ENCODE measurements around the gene JMJD6.
A peak's percentile ranks its signal among the peaks of the same experiment; 100 is the strongest.
"Not testable (repeated sequence)": the region's sequence is repeated elsewhere in the genome, so short reads cannot be mapped to it uniquely, and the experiment has no call there.

JMJD6 gene

GRCh38 chr17:76726231-76726775, at the start of gene JMJD6:
TSS of gene JMJD6 (minus strand) at chr17:76726606. CDS start at chr17:76726475, 131 bp downstream.
- peak; percentile 93 for DNase-seq (ENCODE audit: low read depth)

GRCh38 chr17:76775021-76775600, 48.7 kb upstream of the JMJD6 start:
- DNase-seq (ENCODE audit: low read depth) = no peak

GRCh38 chr17:76772842-76773525, 46.6 kb upstream of the JMJD6 start:
- DNase-seq (ENCODE audit: low read depth) = peak; percentile 30

GRCh38 chr17:76758570-76758969, 32.2 kb upstream of the JMJD6 start:
- DNase-seq (ENCODE audit: low read depth) = no peak

- DNase-seq (ENCODE audit: low read depth) = no peak
Measured at GRCh38 chr17:76757256-76757655, 30.9 kb upstream of the JMJD6 start.

- no peak for DNase-seq (ENCODE audit: low read depth)
Measured at GRCh38 chr17:76755285-76755684, 28.9 kb upstream of the JMJD6 start.

GRCh38 chr17:76753061-76753961, 26.9 kb upstream of the JMJD6 start:
- DNase-seq (ENCODE audit: low read depth) = no peak

- no peak for DNase-seq (ENCODE audit: low read depth)
Measured at GRCh38 chr17:76752006-76752405, 25.6 kb upstream of the JMJD6 start.

GRCh38 chr17:76751416-76751993, 25.1 kb upstream of the JMJD6 start:
- no peak for DNase-seq (ENCODE audit: low read depth)

GRCh38 chr17:76748657-76749056, 22.3 kb upstream of the JMJD6 start:
- DNase-seq (ENCODE audit: low read depth) = no peak

GRCh38 chr17:76747716-76748363, 21.4 kb upstream of the JMJD6 start:
- no peak for DNase-seq (ENCODE audit: low read depth)

- not testable (repeated sequence) for DNase-seq (ENCODE audit: low read depth)
Measured at GRCh38 chr17:76745785-76746184, 19.4 kb upstream of the JMJD6 start.

GRCh38 chr17:76744747-76745146, 18.3 kb upstream of the JMJD6 start:
- no peak for DNase-seq (ENCODE audit: low read depth)

GRCh38 chr17:76742958-76743357, 16.6 kb upstream of the JMJD6 start:
- DNase-seq (ENCODE audit: low read depth) = no peak

GRCh38 chr17:76740329-76741118, 14.1 kb upstream of the JMJD6 start:
- DNase-seq (ENCODE audit: low read depth) = no peak

GRCh38 chr17:76739568-76740115, 13.2 kb upstream of the JMJD6 start:
- DNase-seq (ENCODE audit: low read depth) = not testable (repeated sequence)

GRCh38 chr17:76738468-76738850, 12.1 kb upstream of the JMJD6 start:
- DNase-seq (ENCODE audit: low read depth) = no peak

- peak; percentile 90 for DNase-seq (ENCODE audit: low read depth)
Measured at GRCh38 chr17:76737676-76738467, 11.5 kb upstream of the JMJD6 start, which contains the start of gene MFSD11. TSS of gene MFSD11 (plus strand) at chr17:76738119. CDS start at chr17:76738353, 234 bp downstream.

GRCh38 chr17:76737082-76737675, 10.8 kb upstream of the JMJD6 start, which contains the start of gene SRSF2:
TSS of gene SRSF2 (minus strand) at chr17:76737331. CDS start at chr17:76737160, 171 bp downstream.
- DNase-seq (ENCODE audit: low read depth) = peak; percentile 99

Measured in activated T-cell treated with anti-CD3 and anti-CD28 coated beads for 24 hours (primary cell).